Measurements from ENCODE around the gene SUDS3. TPM values are rescaled to one million over a fixed set of nuclear protein-coding genes. Genes with fewer than 3 reads are reported as not detected.
"Not testable (repeated sequence)": the region's sequence is repeated elsewhere in the genome, so short reads cannot be mapped to it uniquely, and the experiment has no call there.

SUDS3 gene
- total RNA-seq (2014; rRNA removed; shearing (Covaris generic)) = 21.0 and 34.2 TPM in 2 replicates

- DNase-seq (ENCODE audit: low spot score) = peak; percentile 47
These were observed at the start of gene SUDS3 for GRCh38 chr12:118376089-118377020. Gene SUDS3, plus strand, starts transcription at chr12:118376555. Its CDS starts 137 bp downstream, at chr12:118376692.

DNA sequence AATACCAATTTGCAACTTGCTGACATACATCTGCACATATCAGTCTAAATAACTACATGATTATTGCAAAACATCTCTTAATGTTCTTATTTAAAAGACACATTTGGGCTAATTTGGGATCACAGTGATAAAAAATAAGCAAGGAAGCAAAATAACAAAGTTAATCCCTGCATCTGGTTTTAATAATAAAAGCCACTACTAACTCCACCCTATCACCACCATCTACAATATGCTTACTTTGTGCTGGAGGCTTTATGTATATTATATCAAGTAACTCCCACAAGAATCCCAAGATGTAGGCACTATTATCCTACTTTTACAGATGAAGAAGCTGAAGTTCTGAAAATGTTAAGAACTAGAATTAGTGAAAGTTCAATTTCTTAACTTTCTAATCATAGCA, 49.4 kb upstream of the SUDS3 start:
- no peak for DNase-seq (ENCODE audit: low spot score)

DNA sequence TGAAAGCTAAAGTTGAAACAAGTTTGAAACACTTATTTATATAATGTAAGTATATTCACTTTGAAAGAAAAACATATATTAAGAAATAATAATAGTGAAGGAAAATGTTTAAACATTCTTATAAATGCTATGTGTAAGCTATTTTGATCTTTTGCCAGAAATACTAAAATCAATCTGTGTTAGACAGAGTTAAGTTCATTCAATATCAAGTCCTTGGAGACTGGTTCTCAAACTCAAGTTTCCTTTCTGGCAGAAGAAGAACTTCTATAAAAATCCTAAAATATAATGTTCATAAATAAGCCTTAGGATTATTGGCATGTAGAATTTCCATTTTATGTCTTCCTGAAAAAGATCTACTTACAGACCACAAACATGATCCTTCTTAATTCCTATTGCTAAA, 49.0 kb upstream of the SUDS3 start:
- no peak for DNase-seq (ENCODE audit: low spot score)

DNA sequence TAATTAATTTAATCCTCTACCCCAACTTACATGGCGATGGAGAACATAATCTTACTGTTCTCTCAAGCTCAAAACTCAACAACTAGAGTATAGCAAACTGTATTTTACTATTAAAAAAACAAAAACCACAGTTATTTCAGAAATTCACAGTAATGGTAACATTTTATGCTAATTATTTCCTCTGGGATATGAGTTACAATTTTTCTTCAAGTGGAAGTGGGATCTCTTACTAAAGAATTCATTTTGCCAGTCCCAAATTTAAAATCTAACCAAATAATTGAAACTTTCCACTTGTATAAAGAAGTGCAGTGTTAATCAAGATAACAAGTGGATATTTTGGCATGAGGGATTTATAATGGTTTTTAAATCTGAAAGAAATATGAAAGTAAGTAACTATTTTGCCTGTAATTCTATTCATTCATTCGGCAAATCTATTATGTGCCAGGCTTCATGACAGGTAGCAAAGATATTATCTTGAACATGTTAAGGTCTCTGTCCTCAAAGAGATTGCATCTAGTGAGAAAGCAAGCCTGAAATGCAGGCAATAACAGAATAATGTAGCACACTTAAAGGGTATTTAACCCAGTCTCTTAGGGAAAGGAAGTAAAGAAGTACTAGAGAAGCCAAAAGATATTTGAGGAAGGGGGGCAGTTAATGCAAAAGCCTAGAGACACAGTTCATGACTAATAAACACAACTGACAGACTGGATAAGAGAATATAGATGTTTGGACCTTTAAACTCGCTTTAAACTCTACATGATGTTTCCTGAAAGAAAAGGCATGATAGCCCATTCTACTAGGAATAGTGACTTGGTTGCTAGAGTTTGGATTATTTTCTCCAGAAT, 47.6 kb upstream of the SUDS3 start:
- no peak for DNase-seq (ENCODE audit: low spot score)

DNA sequence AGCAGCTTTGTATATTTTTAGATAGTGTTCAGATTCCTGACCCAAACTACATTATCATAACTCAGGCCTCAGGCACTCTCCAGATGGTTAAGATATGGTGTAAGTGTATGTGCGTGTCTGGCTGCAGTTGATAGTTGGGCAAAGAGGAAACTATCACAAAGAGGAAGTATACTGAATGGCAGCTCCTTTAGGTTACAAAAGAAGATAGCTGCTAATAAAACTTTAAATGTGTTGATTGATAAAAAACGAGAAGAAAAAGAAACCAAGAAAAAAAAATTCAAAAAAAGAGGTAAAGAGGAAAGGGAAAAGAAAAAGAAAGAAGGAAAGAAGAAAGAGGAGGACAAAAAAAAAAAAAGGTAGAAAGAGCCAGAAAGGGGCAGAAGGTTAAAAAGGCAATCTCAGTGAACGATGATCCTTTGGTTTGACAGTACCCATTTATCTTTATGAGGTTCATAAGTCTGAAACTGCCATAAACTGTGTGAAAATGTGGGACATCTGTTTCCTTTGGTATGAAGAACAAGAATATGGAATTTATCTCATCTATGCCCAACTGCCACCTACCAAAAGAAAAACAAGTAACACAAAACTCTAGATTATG, 45.8 kb upstream of the SUDS3 start:
- DNase-seq (ENCODE audit: low spot score) = peak; percentile 82

DNA sequence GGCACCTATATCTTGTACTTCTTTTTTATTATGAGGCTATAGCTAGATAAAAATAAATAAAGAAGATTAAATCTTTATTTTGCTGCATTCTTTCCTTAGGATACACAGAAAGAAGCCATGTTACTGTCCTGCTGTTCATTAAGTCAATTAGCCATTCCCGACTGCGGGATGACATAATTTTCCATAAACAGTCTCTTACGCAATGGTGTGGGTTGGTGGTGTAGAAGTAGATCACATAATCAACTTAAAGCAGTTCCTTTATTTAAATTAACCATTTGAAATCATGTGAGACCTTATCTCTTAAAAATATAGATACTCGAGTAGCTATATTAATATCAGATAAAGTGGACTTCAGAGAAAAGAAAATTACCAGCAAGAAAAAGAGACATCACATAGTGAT, 43.8 kb upstream of the SUDS3 start:
- DNase-seq (ENCODE audit: low spot score) = peak; percentile 67

GRCh38 chr12:118334241-118334640, 42.1 kb upstream of the SUDS3 start:
- DNase-seq (ENCODE audit: low spot score) = no peak

- DNase-seq (ENCODE audit: low spot score) = peak; percentile 41
These were observed 41.3 kb upstream of the SUDS3 start for GRCh38 chr12:118334939-118335567.

DNA sequence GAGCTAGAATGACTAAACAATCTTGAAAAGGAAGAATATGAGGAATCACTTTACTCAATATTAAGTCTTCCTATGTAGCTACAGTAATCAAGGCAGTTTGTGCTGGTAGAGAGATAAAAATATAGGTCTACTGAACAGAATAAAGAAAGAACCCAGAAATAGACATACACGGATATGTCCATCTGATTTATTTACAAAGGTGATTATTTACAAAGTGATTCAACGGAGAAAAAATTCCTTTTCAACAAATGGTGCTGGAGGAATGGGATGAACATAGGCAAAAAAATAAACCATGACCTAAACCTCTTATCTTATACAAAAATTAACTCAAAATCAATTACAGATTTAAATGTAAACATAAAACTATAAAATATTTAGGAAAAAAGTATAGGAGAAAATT, 40.2 kb upstream of the SUDS3 start:
- no peak for DNase-seq (ENCODE audit: low spot score)

GRCh38 chr12:118337194-118337838, 39.0 kb upstream of the SUDS3 start:
- DNase-seq (ENCODE audit: low spot score) = peak; percentile 87

DNA sequence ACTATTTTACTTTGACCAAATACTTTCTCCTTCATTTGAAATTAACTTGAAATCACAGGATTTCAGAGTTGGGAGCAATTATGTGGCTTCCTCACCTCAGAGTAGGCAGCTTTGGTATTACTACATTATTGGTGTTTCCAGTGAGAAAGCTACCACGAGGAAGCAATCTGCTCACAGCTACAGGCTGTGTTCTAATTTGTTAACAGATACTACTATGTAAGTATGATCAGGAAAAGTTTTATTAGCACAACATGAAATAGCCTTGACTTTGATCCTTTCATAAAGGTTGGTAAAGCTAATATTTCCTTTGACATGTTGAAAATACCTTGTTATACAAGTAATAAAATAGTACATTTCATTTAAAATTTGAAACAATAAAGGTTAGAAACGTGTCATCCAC, 34.3 kb upstream of the SUDS3 start:
- DNase-seq (ENCODE audit: low spot score) = no peak

DNA sequence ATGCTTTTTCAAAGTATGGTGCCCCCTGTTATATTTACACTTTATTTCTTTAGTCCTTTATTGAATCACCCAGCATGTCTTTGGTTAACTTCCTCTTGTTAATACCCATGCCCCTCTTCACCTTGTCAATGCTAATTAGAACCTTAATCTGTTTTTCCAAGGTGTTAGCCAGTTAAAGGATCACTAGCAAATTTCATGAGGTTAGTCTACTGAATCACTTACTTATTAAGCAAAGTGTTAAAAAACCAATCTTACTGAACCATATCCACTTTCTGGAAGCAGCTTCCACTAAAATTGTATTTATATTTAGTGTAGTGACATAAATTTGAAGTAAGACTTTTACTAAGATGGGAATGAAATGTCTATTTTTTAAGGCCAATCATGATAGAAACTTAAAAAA, 31.5 kb upstream of the SUDS3 start:
- no peak for DNase-seq (ENCODE audit: low spot score)

GRCh38 chr12:118345355-118345754, 31.0 kb upstream of the SUDS3 start:
- DNase-seq (ENCODE audit: low spot score) = no peak

DNA sequence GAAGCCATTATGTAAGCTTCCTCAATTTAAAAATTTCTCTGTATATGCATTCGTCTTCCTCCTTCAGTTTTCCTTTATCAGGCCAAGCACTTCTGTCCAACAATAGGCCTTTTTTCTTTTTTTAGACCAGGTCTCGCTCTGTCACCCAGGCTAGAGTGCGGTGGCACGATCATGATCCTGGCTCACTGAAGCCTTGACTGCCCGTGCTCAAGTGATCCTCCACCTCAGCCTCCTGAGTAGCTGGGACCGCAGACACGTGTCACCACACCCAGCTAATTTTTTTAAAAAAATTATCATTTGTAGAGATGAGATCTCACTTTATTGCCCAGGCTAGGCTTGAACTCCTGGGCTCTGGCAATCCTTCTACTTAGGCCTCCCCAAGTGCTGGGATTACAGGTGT, 29.5 kb upstream of the SUDS3 start:
- DNase-seq (ENCODE audit: low spot score) = no peak

DNA sequence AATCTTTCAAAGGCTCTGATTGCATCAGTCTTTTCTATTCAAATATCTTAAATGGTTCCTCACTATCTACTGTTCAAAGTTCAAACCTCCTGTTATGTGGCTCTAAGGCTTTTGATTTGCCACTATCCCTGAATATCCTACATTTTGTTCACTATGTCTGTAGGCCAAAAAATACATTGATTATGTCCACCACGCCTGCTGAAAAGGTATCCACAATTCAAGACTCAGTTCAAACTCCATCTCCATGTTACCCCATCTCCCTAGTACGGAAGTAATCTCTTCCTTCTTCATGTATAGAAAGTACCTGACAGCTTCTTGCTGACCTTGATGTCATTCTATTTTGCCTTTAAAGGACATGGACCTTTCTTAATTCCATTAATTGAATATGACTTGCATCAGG, 28.4 kb upstream of the SUDS3 start:
- no peak for DNase-seq (ENCODE audit: low spot score)

DNA sequence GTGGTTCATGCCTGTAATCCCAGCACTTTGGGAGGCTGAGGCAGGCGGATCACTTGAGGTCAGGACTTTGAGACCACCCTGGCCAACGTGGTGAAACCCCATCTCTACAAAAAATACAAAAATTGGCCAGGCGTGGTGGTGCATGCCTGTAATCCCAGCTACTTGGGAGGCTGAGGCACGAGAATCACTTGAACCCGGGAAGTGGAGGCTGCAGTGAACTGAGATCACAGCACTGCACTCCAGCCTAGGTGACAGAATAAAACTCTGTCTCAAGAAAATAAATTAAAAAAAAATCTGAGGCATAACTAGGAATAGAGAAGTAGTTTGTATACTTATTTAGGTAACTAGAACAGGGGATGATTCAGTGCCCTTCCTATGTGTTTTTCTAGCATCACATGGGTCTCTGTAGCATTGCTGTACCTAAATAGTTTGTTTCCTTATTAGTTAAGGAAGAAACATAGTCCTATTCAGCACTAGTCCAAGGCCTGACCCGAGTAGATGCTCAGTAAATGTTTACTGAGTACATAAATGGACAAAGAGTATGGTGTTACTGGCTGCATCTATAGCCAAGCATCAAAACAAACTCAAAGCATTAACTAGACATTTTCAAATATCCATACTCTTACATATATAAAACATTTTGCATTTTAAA, 25.3 kb upstream of the SUDS3 start:
- no peak for DNase-seq (ENCODE audit: low spot score)

- no peak for DNase-seq (ENCODE audit: low spot score)
These were observed 22.6 kb upstream of the SUDS3 start for GRCh38 chr12:118353721-118354120.

- DNase-seq (ENCODE audit: low spot score) = not testable (repeated sequence)
These were observed 21.9 kb upstream of the SUDS3 start for GRCh38 chr12:118354503-118354902.

GRCh38 chr12:118354903-118355302, 21.5 kb upstream of the SUDS3 start:
- DNase-seq (ENCODE audit: low spot score) = no peak

- no peak for DNase-seq (ENCODE audit: low spot score)
These were observed 20.5 kb upstream of the SUDS3 start for GRCh38 chr12:118355843-118356242.

DNA sequence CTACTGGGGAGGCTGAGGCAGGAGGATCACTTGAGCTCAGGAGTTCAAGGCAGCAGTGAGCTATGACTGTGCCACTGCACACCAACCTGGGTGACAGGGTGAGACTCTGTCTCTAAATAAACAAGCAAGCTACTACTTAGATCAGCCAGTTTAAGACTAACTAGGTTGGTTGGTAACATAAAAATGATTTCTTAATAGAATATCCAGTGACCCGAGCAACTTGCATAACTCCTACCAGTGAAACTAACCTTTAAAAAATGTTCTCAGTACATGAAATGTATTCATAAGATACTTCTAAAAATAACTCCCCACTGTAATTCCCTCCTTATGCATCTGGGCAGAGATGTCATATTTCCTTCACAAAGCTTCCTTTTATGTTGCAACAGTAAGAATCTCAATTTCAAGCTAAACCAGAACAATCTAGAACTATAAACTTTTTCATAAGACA, 19.5 kb upstream of the SUDS3 start:
- DNase-seq (ENCODE audit: low spot score) = no peak

Measured in H4 (cell line).